Fibroblast of the conjunctiva (primary cell): ENCODE measurements around the gene POMT2.

Experiments used
- DNase-seq: peaks from one replicate; pipeline ENCODE4 v3.0.0-alpha.2; 2010; ENCODE audit warnings: low read depth

The POMT2 gene

DNA sequence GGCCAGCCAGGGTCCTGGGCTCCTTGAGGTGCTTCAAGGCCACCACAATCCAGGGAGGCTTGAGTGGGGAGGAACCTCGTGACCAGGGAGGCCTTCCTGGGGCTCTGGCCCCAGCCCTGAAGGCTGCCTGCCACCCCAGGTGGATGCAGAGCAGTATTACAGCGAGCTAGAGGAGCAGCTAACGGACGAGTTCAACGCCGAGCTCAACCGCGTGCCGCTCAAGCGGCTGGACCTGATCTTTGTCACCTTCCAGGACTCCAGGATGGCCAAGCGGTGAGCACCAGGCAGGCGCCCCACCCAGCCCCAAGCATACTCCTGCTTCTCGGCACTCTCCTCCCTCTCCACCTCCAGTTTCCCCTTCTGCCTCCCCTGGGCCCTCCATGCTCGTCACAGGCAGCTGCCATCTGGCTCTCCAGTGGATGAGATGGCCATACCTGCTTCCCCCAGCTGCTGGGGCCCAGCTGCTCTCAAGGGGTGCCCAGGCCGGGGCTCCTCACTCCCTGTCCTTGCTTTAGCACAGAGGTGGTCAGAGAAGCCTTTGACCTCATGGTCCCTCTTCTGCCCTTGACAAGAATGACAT is 80.3 kb downstream of the POMT2 start:
- DNase-seq = no peak

DNA sequence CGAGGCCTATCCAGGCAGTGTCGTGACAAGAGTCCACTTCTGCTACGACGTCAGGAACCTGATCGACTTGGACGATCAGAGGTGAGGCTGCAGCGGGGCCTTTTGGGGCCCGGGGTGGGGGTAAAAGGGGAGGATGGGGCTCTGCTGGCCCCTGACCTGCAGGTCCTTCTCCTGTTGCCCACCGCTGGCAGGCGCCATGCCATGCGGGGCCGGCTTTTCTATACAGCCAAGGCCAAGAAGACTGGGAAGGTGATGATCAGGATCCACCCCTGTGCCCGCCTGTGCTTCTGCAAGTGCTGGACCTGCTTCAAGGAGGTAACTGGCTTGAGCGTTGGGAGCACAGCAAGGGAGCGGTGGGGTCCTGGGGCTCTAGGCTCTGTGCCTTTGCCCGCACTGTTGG is 81.3 kb downstream of the POMT2 start:
- DNase-seq = no peak

DNA sequence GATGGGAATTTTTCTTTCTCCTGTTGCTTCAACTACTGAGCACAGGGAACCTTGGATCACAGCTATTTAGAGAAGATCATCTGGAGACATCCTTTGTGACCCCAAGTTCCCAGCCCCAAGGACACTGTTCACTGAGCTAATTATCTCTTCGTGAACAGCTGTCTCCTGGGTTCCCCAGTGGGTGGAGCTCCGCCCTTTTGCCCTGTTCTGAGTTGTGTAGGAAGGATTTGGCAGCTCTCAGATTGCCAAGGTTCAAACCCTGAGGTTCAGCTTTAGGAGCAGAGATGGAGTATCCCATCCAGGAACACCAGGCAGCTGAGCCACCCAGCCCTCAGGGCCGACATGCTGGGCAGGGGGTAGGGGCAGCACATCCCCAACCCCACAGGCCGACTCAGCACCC is 81.7 kb downstream of the POMT2 start:
- no peak for DNase-seq

DNA sequence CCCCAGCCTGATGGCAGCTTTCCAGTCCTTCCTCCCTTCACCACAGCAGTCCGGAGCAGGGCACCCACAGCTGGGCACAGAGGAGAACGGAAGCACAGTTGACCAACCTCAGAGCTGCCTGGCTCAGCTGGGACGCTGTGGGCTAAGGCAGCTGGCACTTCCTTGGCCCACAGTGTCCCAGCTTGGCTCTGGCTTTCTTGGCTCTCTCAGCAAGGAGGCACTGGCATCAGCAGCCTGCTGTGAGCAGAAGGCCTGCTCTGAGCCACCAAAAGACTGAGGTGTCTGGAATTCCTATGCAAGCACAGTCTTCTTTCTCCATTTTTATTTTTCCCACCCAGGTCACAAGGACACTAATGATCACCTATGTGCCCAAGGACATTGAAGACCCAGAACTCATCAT is 82.3 kb downstream of the POMT2 start:
- no peak for DNase-seq

DNA sequence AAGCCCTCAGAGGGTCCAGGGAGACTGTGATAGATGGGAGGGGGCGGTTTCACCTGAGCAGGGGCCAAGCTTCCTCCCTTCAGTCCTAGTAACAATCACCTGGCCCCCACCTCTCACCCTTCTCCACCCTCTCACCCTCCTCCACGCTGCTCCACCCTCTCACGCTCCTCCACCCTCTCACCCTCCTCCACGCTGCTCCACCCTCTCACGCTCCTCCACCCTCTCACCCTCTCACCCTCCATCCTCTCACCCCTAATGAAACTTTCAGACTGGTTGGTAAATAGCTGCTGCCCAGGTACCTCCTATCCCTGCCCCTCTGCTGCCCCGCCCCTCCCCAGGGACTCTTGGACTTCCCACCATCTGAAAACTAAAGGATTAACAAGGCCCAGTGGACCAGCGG is 83.9 kb downstream of the POMT2 start:
- DNase-seq = no peak

DNA sequence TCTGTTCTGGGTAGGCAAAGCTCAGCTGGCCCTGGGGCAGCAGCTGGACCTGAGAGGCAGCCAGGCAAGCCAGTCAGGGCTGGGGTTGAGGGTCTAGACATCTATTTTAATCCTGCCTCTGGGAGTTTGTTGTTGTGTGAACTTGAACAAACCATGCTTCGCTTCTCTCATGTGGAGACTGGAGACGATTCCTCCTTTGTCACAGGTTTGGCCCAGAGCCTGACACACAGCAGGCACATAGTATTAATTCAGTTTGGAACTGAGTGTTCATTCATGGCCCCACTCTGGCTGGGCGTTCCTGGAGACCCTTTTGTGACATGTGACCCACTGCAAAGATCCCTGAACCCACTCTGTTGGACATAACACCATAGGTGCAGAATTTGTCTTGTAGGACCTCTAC is 89.0 kb downstream of the POMT2 start:
- DNase-seq = no peak

DNA sequence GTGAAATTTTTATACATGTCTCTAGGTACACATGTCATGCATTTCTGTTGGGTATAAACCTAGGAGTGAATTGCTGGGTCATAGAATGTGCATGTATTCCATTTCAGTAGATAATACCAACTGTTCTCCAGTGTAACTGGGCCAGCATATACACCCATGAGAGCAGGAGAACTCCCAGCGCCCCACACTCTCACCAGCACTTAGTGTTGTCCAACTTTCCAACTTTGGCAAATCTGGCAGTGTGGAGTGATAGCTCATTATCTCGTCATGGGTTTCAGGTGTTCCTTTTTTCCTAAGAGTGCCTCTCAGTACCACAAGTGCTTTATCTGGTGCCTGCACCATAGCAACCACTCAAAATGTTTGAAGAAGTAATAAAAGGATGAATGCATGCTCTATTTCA is 89.8 kb downstream of the POMT2 start:
- DNase-seq = no peak

DNA sequence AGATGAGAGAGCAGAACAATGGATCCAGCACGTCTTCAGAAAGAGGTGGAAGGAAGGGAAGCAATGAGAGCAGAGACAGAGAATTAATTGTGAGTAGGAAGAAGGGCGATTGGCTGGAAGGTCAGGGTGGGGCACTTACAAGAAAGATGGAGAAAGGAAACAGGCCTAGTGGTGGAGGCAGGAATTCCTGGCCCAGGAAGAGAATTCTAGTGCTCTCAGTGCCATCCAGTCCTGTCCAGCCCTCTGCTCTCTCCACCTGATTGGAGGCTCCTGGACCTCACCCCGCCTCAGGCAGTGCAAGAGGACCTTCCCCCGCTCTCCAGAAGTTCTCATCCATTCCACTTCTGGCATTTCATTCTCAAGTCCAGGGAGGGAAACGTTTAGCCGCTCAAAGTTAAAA is 92.6 kb downstream of the POMT2 start:
- DNase-seq = no peak

DNA sequence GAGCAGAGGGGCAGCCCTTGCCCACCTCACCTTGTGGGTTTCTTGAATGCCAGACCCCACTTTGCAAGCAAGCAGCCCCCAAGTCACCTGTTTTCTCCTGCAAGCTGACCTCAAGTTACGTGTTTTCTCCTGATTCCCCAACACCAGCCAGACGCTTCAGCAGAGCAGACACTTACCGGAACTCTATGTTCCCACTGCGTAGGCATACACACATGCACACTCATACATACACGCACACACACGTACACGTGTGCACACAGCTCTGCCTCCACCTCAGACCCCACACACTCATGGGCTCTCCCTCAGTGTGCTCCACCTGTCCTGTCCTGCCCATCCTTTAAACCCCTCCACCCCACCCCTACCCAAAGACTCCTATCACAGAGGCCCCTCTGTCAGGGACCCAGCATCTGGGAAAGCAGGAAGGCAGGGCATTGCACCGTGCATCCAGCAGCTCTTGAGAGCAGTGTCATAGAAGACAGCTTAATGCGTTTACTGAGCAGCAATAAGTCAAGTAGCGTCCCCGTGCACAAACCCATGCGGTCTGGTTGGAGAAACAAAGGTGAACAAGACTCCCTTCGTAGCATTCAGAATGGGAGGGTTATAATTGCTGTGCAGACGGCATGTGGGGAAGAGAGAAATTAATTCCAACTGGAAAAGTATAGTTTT is 94.7 kb downstream of the POMT2 start:
- no peak for DNase-seq

DNA sequence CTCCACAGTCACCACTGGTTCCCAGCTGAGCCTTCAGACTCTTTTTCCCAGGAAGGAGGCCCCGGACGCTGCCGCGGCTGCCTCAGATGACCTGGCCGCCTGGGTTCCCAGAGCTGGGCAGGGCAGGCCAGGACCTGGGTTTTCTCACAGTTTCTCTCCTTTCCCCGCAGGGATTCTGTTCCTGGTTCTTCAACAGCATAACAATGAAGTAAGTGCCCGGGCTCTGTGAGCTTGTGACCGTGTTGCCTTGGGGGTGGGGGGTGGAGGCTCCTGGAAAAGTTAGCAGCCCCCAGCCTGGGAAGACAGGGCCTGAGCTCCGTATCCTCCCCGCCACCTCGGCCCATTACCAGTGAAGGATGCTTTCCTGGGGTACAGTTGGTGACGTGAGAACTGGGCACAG is 95.4 kb downstream of the POMT2 start:
- DNase-seq = no peak
